KMS-11 (cell line): Measurements from ENCODE around the gene LFNG.

Experiments
- H2AFZ ChIP-seq: fragments of 200-600 bp; sonication (generic); 2 replicates; pipeline ENCODE4 v1.6.1; 2016; ENCODE audit warnings: antibody characterized with exemption, mixed run types, low read depth
- H3K27ac ChIP-seq: fragments of 200-600 bp; sonication (generic); 2 replicates; pipeline ENCODE4 v1.6.1; 2016; ENCODE audit warnings: mild to moderate bottlenecking, mixed run types
- H3K27me3 ChIP-seq: fragments of 200-600 bp; sonication (generic); 2 replicates; pipeline ENCODE4 v1.6.1; 2017; ENCODE audit warnings: mild to moderate bottlenecking, low read depth, mixed run types, moderate library complexity; ENCODE audit not compliant: insufficient read depth
- H3K36me3 ChIP-seq: fragments of 200-600 bp; sonication (generic); 2 replicates; pipeline ENCODE4 v1.6.1; 2017; ENCODE audit warnings: mild to moderate bottlenecking, mixed run types; ENCODE audit not compliant: insufficient read depth
- H3K4me1 ChIP-seq: fragments of 200-600 bp; sonication (generic); 2 replicates; pipeline ENCODE4 v1.6.1; 2016; ENCODE audit warnings: mild to moderate bottlenecking, low read depth, mixed run types; ENCODE audit not compliant: poor library complexity, severe bottlenecking
- H3K4me2 ChIP-seq: fragments of 200-600 bp; sonication (generic); 2 replicates; pipeline ENCODE4 v1.7.0; 2016; ENCODE audit warnings: mild to moderate bottlenecking, mixed run types
- H3K4me3 ChIP-seq: fragments of 200-600 bp; sonication (generic); IDR thresholded peaks from 2 replicates; pipeline ENCODE4 v1.6.1; 2017; ENCODE audit warnings: low read depth, low read length, mixed read lengths; ENCODE audit not compliant: insufficient read depth
- H3K79me2 ChIP-seq: fragments of 200-600 bp; sonication (generic); 2 replicates; pipeline ENCODE4 v1.6.1; 2016; ENCODE audit warnings: low read depth, mixed run types; ENCODE audit not compliant: insufficient read depth
- H3K9ac ChIP-seq: fragments of 200-600 bp; sonication (generic); 2 replicates; pipeline ENCODE4 v1.6.1; 2016; ENCODE audit warnings: mild to moderate bottlenecking, mixed run types
- H4K20me1 ChIP-seq: fragments of 200-600 bp; sonication (generic); 2 replicates; pipeline ENCODE4 v1.6.1; 2016; ENCODE audit warnings: mild to moderate bottlenecking, mixed run types; ENCODE audit not compliant: insufficient read depth
- CTCF ChIP-seq: fragments of 200-600 bp; sonication (generic); conservative IDR thresholded peaks from 2 replicates; pipeline ENCODE4 v1.6.1; 2017; ENCODE audit warnings: low read depth, mild to moderate bottlenecking, antibody characterized with exemption, low read length, moderate library complexity, mixed read lengths

The LFNG gene

GRCh38 chr7:2540641-2541051, 21.1 kb downstream of the LFNG start:
- no peaks in the 10 kb centered on the region for H3K4me1 ChIP-seq
- H3K36me3 ChIP-seq: no peaks in the 10 kb centered on the region
- no peak overlapping the region for H3K4me2 ChIP-seq
- no peak for TF ChIP-seq CTCF
- H3K27me3 ChIP-seq: no peaks in the 10 kb centered on the region
- H4K20me1 ChIP-seq: no peaks in the 10 kb centered on the region
- H2AFZ ChIP-seq: no peak overlapping the region
- H3K27ac ChIP-seq: no peak overlapping the region
- H3K79me2 ChIP-seq: no peaks in the 10 kb centered on the region
- no peak overlapping the region for H3K9ac ChIP-seq
- no peak overlapping the region for H3K4me3 ChIP-seq

- Histone ChIP-seq H3K27me3 (no peaks in the 10 kb centered on the region), H3K9ac (no peak overlapping the region), H2AFZ (no peak overlapping the region), H3K4me1 (no peaks in the 10 kb centered on the region), H3K36me3 (no peaks in the 10 kb centered on the region), H3K27ac (no peak overlapping the region), H3K4me2 (no peak overlapping the region), H3K79me2 (no peaks in the 10 kb centered on the region), H3K4me3 (no peak overlapping the region), H4K20me1 (no peaks in the 10 kb centered on the region)
- TF ChIP-seq CTCF: no peak
Observed at GRCh38 chr7:2541291-2542010, 21.9 kb downstream of the LFNG start.

GRCh38 chr7:2542011-2542915, 22.7 kb downstream of the LFNG start:
- Histone ChIP-seq H3K4me1 (no peaks in the 10 kb centered on the region), H3K4me3 (no peak overlapping the region), H3K79me2 (no peaks in the 10 kb centered on the region), H3K27me3 (no peaks in the 10 kb centered on the region), H4K20me1 (no peaks in the 10 kb centered on the region), H3K9ac (no peak overlapping the region), H2AFZ (no peak overlapping the region), H3K4me2 (no peak overlapping the region), H3K27ac (no peak overlapping the region), H3K36me3 (no peaks in the 10 kb centered on the region)
- no peak for TF ChIP-seq CTCF

GRCh38 chr7:2542916-2543871, 23.6 kb downstream of the LFNG start:
- Histone ChIP-seq H4K20me1 (no peaks in the 10 kb centered on the region), H3K4me3 (no peak overlapping the region), H3K27ac (no peak overlapping the region), H3K4me1 (no peaks in the 10 kb centered on the region), H3K4me2 (no peak overlapping the region), H3K36me3 (no peaks in the 10 kb centered on the region), H3K27me3 (no peaks in the 10 kb centered on the region), H2AFZ (no peak overlapping the region), H3K9ac (no peak overlapping the region), H3K79me2 (no peaks in the 10 kb centered on the region)
- TF ChIP-seq CTCF: no peak
